Upper lobe of left lung (tissue), 4 donors: Measurements from ENCODE around the gene SV2C.

Source experiments
- EP300 ChIP-seq, 4 donors: sonication (generic); formaldehyde crosslinking; IDR thresholded peaks; one replicate each; pipeline ENCODE4 v1.5.1; 2017; ENCODE audit warnings: antibody characterized with exemption in 4 of 4, control low read depth in 2 of 4
- POLR2A ChIP-seq, 4 donors: fragments of 450-650 bp; IDR thresholded peaks; one replicate each; pipeline ENCODE4 v1.5.1; 2016 to 2017; ENCODE audit warnings: antibody characterized with exemption in 4 of 4, mild to moderate bottlenecking in 2 of 4
- TF ChIP-seq, protein P1 (sequence below), 6 experiments: fragments of 450-650 bp in 4 of 6; fragments of 200-600 bp in 2 of 6; sonication (generic) in 2 of 6; IDR thresholded peaks; one replicate each; pipeline ENCODE4 v1.5.1; 2016 to 2019; ENCODE audit warnings: antibody characterized with exemption in 6 of 6

DNA sequence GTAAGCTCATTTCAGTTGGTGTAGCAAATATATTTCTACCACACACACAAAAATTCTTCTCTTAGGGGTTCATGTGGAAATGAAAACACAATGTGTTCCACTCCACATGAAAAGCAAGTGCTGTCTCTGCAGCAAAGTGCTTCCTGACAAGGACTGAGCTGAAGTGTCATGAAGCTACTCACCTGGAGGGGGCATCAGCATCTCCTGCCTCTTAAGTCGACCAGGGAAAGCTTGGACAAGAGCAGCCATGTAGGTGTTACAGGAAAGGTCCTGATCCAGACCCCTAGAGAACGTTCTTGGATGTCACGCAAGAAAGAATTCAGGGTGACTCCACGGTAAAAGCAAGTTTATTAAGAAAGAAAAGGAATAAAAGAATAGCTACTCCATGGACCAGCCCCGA is 62.8 kb downstream of the SV2C start:
- TF ChIP-seq EP300 (IDR thresholded peaks at IDR 0.05) (no peak), POLR2A (IDR thresholded peaks at IDR 0.05) (no peak)
- TF ChIP-seq, protein P1, sequence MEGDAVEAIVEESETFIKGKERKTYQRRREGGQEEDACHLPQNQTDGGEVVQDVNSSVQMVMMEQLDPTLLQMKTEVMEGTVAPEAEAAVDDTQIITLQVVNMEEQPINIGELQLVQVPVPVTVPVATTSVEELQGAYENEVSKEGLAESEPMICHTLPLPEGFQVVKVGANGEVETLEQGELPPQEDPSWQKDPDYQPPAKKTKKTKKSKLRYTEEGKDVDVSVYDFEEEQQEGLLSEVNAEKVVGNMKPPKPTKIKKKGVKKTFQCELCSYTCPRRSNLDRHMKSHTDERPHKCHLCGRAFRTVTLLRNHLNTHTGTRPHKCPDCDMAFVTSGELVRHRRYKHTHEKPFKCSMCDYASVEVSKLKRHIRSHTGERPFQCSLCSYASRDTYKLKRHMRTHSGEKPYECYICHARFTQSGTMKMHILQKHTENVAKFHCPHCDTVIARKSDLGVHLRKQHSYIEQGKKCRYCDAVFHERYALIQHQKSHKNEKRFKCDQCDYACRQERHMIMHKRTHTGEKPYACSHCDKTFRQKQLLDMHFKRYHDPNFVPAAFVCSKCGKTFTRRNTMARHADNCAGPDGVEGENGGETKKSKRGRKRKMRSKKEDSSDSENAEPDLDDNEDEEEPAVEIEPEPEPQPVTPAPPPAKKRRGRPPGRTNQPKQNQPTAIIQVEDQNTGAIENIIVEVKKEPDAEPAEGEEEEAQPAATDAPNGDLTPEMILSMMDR (IDR thresholded peaks at IDR 0.05) = no peak
